ENCODE measurements around the gene FTH1. TPM values are rescaled to one million over a fixed set of nuclear protein-coding genes. Genes with fewer than 3 reads are reported as not detected.

FTH1 gene
- total and polyA plus RNA-seq, 2 of the 8 experiments (the other 6 are each of a cell fraction or from before 2014, with no cell fraction given) = 1,153 to 1,461 TPM

GRCh38 chr11:61951484-61952135 is 15.8 kb downstream of the FTH1 start:
- H3K9me3 ChIP-seq (ENCODE audit: insufficient read depth in 2 of 2, low read depth in 1 of 2, low read length in 1 of 2) = no peaks in the 10 kb centered on the region
- no peak overlapping the region for H2BK5ac ChIP-seq (ENCODE audit: low read depth, low read length)
- H4K5ac ChIP-seq (ENCODE audit: insufficient read length, low read depth, low read length) = no peak overlapping the region
- DNase-seq (ENCODE audit: low read depth in 1 of 2, low spot score in 2 of 2) (no peak), FAIRE-seq (no peak)
- H3K23ac ChIP-seq (ENCODE audit: insufficient read length) = no peak overlapping the region
- H3K4me1 ChIP-seq (replicated peaks in 1 of 4; ENCODE audit: control insufficient read depth in 3 of 4, insufficient read depth in 4 of 4, low read length in 3 of 4) = peaks cover 0 to 4% (median 3%) of the 10 kb centered on the region in 4 experiments; a peak in 5 of 7 replicates
- no peaks in the 10 kb centered on the region for H3K79me1 ChIP-seq (ENCODE audit: low read depth, low read length)
- 89% methylated on average over 9 of the region's 11 CpGs; no CpG with 5 or more reads in 1 of the 2 experiments for WGBS, 2 experiments (ENCODE audit: extremely low coverage in 1 of 2, insufficient coverage in 1 of 2, insufficient read length in 1 of 2, insufficient replicate concordance in 2 of 2, low coverage in 1 of 2, low lambda C conversion rate in 2 of 2, missing lambda C conversion rate in 1 of 2)
- CTCF ChIA-PET (ENCODE audit: partially characterized antibody) = interaction anchor here (0.6 to 10.3 kb wide), 11 partner anchors 17 to 157 kb away, joined by 3 to 658 read pairs (median 5); partner anchors contain the start of gene FADS3
- H2BK120ac ChIP-seq (replicated peaks; ENCODE audit: low read depth, low read length) = no peak overlapping the region
- peaks cover 2% of the 10 kb centered on the region; the same call in 1 of the 2 replicates for H3K23me2 ChIP-seq (ENCODE audit: low read depth, low read length)
- H2BK20ac ChIP-seq (ENCODE audit: low read length) = no peak overlapping the region
- H4K8ac ChIP-seq (ENCODE audit: extremely low read depth, insufficient read depth, low read length) = no peak overlapping the region
- H3K36me3 ChIP-seq (ENCODE audit: control insufficient read depth in 2 of 4, insufficient read depth in 4 of 4, low read length in 3 of 4) = no peaks in the 10 kb centered on the region
- H2BK12ac ChIP-seq (ENCODE audit: low read depth, low read length) = 0 out of 2 replicates have a peak overlapping the region, but pooled peaks have one; percentile 39
- H3K27ac ChIP-seq (ENCODE audit: low read depth, low read length) = no peak overlapping the region
- H2BK15ac ChIP-seq (ENCODE audit: low read length) = no peak overlapping the region
- H3K56ac ChIP-seq (replicated peaks; ENCODE audit: insufficient read length, low read depth, low read length) = no peak overlapping the region
- no peak overlapping the region for H2AFZ ChIP-seq (ENCODE audit: low read length)
- POLR2A ChIA-PET (ENCODE audit: partially characterized antibody) = interaction anchor here (0.8 to 22.2 kb wide), 6 partner anchors 20 to 156 kb away, joined by 3 to 458 read pairs (median 11); partner anchors contain the start of gene FTH1
- H3K9ac ChIP-seq (replicated peaks in 1 of 4; ENCODE audit: extremely low read depth in 1 of 4, low read depth in 3 of 4, low read length in 3 of 4) = no peak overlapping the region
- no peaks in the 10 kb centered on the region for H4K20me1 ChIP-seq (replicated peaks in 1 of 2; ENCODE audit: control insufficient read depth in 1 of 2, insufficient read depth in 2 of 2, low read length in 2 of 2)
- no peak overlapping the region for H3K14ac ChIP-seq (ENCODE audit: insufficient read length)
- H3K4ac ChIP-seq (replicated peaks; ENCODE audit: insufficient read length, low read depth, low read length) = no peak overlapping the region
- peaks cover 0 to 6% (median 2%) of the 10 kb centered on the region in 4 experiments; a peak in 4 of 7 replicates for H3K27me3 ChIP-seq (replicated peaks in 1 of 4; ENCODE audit: control insufficient read depth in 3 of 4, extremely low read depth in 1 of 4, insufficient read depth in 3 of 4, low read length in 3 of 4)
- H3K4me2 ChIP-seq (ENCODE audit: insufficient read depth in 1 of 2, low read depth in 2 of 2, low read length in 2 of 2) = no peak overlapping the region
- H4K91ac ChIP-seq (replicated peaks; ENCODE audit: insufficient read length, low read length) = no peak overlapping the region
- H2AK5ac ChIP-seq (ENCODE audit: low read depth, low read length) = no peak overlapping the region
- H3K4me3 ChIP-seq (ENCODE audit: extremely low read depth in 1 of 4, insufficient read depth in 2 of 4, low read depth in 3 of 4, low read length in 4 of 4) = no peak overlapping the region
- H3K18ac ChIP-seq (ENCODE audit: extremely low read depth, low read length) = no peak overlapping the region
- no peaks in the 10 kb centered on the region for H3K79me2 ChIP-seq (ENCODE audit: control insufficient read depth in 1 of 2, insufficient read depth in 2 of 2, low read length in 2 of 2)
- TF ChIP-seq RBBP5 (IDR thresholded peaks at IDR 0.05; ENCODE audit: borderline replicate concordance, low read depth, low read length) (no peak), KDM4A (IDR thresholded peaks at IDR 0.05; ENCODE audit: low read depth, low read length, severe bottlenecking) (no peak), ATF3 (IDR thresholded peaks at IDR 0.05; ENCODE audit: insufficient read depth, low read depth, low read length) (no peak), SIX5 (IDR thresholded peaks at IDR 0.05; ENCODE audit: low read depth, low read length) (no peak), CBX5 (IDR thresholded peaks at IDR 0.05; ENCODE audit: low read depth, low read length) (no peak), TAF1 (IDR thresholded peaks at IDR 0.05; ENCODE audit: low read depth, low read length) (no peak), TBP (IDR thresholded peaks at IDR 0.05; ENCODE audit: low read depth, low read length) (no peak), SP1 (IDR thresholded peaks at IDR 0.05; ENCODE audit: low read depth, low read length) (no peak), SP2 (IDR thresholded peaks at IDR 0.05; ENCODE audit: low read length) (no peak), CHD2 (IDR thresholded peaks at IDR 0.05; ENCODE audit: low read length) (no peak), POLR2A (IDR thresholded peaks at IDR 0.05; ENCODE audit: control extremely low read depth in 1 of 2, low read depth in 2 of 2, low read length in 2 of 2) (no peak), NANOG (IDR thresholded peaks at IDR 0.05; ENCODE audit: insufficient read depth, low read depth, low read length, poor library complexity, severe bottlenecking) (no peak), TEAD4 (IDR thresholded peaks at IDR 0.05; ENCODE audit: low read depth, low read length) (no peak)

Measured in H1 (cell line).